KMS-11 (cell line): ENCODE measurements around the gene SBK3.

Source experiments
- H2AFZ ChIP-seq: fragments of 200-600 bp; sonication (generic); 2 replicates; pipeline ENCODE4 v1.6.1; 2016; ENCODE audit warnings: antibody characterized with exemption, mixed run types, low read depth
- H3K27ac ChIP-seq: fragments of 200-600 bp; sonication (generic); 2 replicates; pipeline ENCODE4 v1.6.1; 2016; ENCODE audit warnings: mild to moderate bottlenecking, mixed run types
- H3K27me3 ChIP-seq: fragments of 200-600 bp; sonication (generic); 2 replicates; pipeline ENCODE4 v1.6.1; 2017; ENCODE audit warnings: mild to moderate bottlenecking, low read depth, mixed run types, moderate library complexity; ENCODE audit not compliant: insufficient read depth
- H3K36me3 ChIP-seq: fragments of 200-600 bp; sonication (generic); 2 replicates; pipeline ENCODE4 v1.6.1; 2017; ENCODE audit warnings: mild to moderate bottlenecking, mixed run types; ENCODE audit not compliant: insufficient read depth
- H3K4me1 ChIP-seq: fragments of 200-600 bp; sonication (generic); 2 replicates; pipeline ENCODE4 v1.6.1; 2016; ENCODE audit warnings: mild to moderate bottlenecking, low read depth, mixed run types; ENCODE audit not compliant: poor library complexity, severe bottlenecking
- H3K4me2 ChIP-seq: fragments of 200-600 bp; sonication (generic); 2 replicates; pipeline ENCODE4 v1.7.0; 2016; ENCODE audit warnings: mild to moderate bottlenecking, mixed run types
- H3K4me3 ChIP-seq: fragments of 200-600 bp; sonication (generic); IDR thresholded peaks from 2 replicates; pipeline ENCODE4 v1.6.1; 2017; ENCODE audit warnings: low read depth, low read length, mixed read lengths; ENCODE audit not compliant: insufficient read depth
- H3K79me2 ChIP-seq: fragments of 200-600 bp; sonication (generic); 2 replicates; pipeline ENCODE4 v1.6.1; 2016; ENCODE audit warnings: low read depth, mixed run types; ENCODE audit not compliant: insufficient read depth
- H3K9ac ChIP-seq: fragments of 200-600 bp; sonication (generic); 2 replicates; pipeline ENCODE4 v1.6.1; 2016; ENCODE audit warnings: mild to moderate bottlenecking, mixed run types
- H4K20me1 ChIP-seq: fragments of 200-600 bp; sonication (generic); 2 replicates; pipeline ENCODE4 v1.6.1; 2016; ENCODE audit warnings: mild to moderate bottlenecking, mixed run types; ENCODE audit not compliant: insufficient read depth
- TF ChIP-seq, protein P1 (sequence below): fragments of 200-600 bp; sonication (generic); conservative IDR thresholded peaks from 2 replicates; pipeline ENCODE4 v1.6.1; 2017; ENCODE audit warnings: low read depth, mild to moderate bottlenecking, antibody characterized with exemption, low read length, moderate library complexity, mixed read lengths

SBK3 gene

DNA sequence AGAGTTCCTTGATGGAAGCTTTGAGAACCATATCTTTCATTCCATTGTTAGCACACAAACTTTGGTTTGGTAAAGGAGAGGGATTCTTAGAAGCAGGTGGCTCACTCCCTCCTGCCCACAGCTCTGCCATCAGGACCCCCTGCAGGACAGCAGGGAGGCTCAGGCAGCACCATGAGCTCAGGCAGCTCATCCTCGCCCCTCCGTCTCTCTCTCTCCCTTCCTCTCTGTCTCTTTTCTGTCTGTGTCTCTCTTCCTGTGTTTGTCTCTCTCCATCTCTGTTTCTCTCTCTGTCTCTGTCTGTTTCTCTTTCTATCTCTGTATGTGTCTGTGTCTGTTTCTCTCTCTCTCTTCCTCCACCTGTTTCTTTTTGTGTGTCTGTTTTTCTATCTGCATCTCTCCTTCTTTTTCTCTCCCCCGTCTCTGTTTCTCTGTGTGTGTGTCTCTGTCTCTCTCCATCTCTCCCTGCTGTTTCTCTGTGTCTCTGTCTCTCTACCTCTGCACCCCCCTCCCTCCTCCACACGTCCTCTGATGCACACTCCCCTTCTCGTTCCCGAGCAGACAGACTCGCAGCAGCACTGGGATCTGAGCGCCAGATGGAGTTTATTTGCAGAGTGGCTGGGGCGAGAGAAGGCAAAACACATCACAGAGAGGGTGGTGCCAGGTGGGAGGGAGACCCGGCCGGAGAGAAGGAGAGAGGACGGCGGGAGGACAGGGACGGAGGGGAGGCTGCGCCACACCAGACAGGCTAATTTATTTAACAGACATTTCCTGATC lies 17.1 kb downstream of the SBK3 start:
- no peak overlapping the region for H2AFZ ChIP-seq
- no peaks in the 10 kb centered on the region for H4K20me1 ChIP-seq
- no peak overlapping the region for H3K4me3 ChIP-seq
- H3K36me3 ChIP-seq: no peaks in the 10 kb centered on the region
- H3K27ac ChIP-seq: no peak overlapping the region
- H3K9ac ChIP-seq: no peak overlapping the region
- H3K79me2 ChIP-seq: no peaks in the 10 kb centered on the region
- peaks cover 36% of the 10 kb centered on the region for H3K27me3 ChIP-seq
- H3K4me1 ChIP-seq: no peaks in the 10 kb centered on the region
- H3K4me2 ChIP-seq: no peak overlapping the region
- TF ChIP-seq, protein P1, sequence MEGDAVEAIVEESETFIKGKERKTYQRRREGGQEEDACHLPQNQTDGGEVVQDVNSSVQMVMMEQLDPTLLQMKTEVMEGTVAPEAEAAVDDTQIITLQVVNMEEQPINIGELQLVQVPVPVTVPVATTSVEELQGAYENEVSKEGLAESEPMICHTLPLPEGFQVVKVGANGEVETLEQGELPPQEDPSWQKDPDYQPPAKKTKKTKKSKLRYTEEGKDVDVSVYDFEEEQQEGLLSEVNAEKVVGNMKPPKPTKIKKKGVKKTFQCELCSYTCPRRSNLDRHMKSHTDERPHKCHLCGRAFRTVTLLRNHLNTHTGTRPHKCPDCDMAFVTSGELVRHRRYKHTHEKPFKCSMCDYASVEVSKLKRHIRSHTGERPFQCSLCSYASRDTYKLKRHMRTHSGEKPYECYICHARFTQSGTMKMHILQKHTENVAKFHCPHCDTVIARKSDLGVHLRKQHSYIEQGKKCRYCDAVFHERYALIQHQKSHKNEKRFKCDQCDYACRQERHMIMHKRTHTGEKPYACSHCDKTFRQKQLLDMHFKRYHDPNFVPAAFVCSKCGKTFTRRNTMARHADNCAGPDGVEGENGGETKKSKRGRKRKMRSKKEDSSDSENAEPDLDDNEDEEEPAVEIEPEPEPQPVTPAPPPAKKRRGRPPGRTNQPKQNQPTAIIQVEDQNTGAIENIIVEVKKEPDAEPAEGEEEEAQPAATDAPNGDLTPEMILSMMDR: no peak

DNA sequence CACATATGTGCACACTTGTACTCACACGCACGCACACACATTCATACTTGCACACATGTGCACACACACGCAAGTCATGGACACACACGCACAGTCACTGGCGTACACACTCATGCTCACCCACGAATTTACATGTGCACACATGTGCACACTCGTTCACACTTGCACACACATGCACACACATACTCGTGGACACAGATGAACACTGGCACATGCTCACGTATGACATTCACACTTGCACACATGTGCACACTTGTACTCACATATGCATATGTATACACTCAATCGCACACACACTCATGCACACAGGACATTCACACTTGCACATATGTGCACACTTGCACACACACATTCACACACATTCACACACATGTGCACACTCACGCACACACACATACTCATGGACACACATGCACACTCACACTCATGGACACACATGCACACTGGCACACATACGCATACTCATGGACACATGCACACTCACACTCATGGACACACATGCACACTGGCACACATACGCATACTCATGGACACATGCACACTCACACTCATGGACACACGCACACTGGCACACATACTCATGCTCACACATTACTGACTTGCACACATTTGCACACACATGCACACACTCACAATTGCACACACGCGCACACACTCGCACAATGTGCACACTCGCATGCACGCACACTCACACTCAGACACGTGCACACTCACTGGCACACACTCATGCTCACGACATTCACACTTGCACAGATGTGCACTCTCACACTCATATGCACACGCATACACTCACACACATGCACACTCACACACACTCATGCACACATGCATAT lies 17.9 kb downstream of the SBK3 start:
- Histone ChIP-seq H3K79me2 (no peaks in the 10 kb centered on the region), H3K4me3 (no peak overlapping the region), H3K36me3 (no peaks in the 10 kb centered on the region), H3K9ac (no peak overlapping the region), H3K27me3 (peaks cover 36% of the 10 kb centered on the region), H4K20me1 (no peaks in the 10 kb centered on the region), H2AFZ (no peak overlapping the region), H3K4me2 (no peak overlapping the region), H3K27ac (no peak overlapping the region), H3K4me1 (no peaks in the 10 kb centered on the region)
- TF ChIP-seq, protein P1: no peak

DNA sequence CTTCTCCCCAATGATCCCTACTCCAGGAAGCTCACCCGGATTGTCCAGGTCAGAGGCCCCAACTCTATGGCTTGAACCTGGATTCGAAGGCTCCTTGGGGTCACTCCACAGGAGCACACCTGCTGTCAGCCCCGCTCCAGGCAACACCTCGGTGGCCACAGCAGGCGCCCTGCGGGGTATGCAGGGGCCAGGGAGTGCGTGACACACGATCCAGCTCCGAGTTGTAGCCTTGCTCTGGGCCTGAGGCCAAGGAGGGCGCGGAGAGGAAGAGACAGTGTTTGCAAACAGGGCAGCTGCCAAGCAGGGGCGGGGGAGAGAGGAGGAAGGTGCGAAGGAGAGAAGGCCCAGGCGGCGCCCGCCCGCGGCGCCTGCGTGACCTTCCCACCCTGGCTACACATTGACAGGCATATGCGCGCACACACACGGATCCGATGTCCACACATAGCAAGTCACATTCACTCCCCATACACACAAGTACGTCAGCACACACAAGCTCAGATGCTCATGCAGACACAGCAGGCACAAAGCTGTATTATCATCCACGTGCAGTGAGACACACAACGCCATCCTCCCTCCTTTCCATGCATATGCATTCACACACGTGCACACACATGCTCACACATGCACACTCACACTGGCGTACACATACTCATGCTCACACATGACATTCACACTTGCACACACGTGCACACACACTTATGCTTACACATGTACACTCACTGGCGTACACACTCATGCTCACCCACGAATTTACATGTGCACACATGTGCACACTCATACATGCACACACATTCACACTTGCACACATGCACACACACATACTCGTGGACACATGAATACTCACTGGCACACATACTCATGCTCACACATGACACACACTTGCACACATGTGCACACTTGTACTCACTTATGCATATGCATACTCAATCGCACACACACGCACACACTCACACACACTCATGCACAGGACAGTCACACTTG lies 18.8 kb downstream of the SBK3 start:
- H3K27ac ChIP-seq: no peak overlapping the region
- no peak overlapping the region for H3K4me2 ChIP-seq
- H3K27me3 ChIP-seq: peaks cover 35% of the 10 kb centered on the region
- no peak overlapping the region for H3K4me3 ChIP-seq
- H2AFZ ChIP-seq: no peak overlapping the region
- TF ChIP-seq, protein P1: no peak
- no peaks in the 10 kb centered on the region for H3K36me3 ChIP-seq
- no peak overlapping the region for H3K9ac ChIP-seq
- H4K20me1 ChIP-seq: no peaks in the 10 kb centered on the region
- no peaks in the 10 kb centered on the region for H3K4me1 ChIP-seq
- H3K79me2 ChIP-seq: no peaks in the 10 kb centered on the region
